ENCODE results near the gene PSMC1.
"Not testable (repeated sequence)": the region's sequence is repeated elsewhere in the genome, so short reads cannot be mapped to it uniquely, and the experiment has no call there.

Gene PSMC1

DNA sequence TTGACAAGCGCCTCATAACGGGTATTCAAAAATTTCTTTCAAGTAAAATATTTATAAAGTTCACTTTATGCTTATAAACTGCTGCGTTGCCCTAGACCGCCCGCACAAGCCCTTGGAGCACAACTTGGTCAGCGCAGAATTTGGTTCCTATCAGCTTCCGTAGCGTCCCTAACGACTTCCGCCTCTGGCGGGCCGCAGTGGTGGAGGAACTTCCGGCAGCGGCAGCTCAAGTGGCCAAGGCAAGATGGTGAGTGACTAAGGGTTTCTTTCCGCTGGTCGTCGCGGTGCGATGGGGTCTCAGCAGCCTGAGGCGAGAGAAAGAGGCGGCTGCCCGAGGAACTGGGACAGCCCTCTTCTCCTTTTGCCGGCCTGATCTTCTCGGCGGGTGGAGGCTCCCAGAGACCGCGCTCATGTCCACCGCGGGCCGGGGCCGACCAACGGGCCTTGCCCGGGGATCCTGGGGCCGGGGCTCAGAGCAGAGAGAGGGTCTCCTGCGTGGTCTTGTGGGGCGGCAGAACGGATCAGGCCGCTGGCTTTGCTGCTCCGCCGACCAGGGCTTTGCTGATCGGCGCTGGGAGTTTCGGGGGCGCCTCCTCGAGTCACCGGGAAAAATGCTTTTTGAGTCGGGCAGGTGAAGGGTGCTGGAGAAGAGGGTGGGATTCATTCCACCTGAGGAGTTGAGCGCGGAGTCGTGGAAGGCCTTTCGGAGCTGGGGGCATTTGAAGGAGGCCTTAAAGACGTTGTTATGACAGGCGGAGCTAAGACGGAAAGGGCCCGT, at the start of gene PSMC1:
TSS of gene PSMC1 (plus strand) at position 200 of the 778 bp plus-strand sequence. CDS start at position 245, 45 bp downstream.
- peak; percentile 98 for DNase-seq

DNA sequence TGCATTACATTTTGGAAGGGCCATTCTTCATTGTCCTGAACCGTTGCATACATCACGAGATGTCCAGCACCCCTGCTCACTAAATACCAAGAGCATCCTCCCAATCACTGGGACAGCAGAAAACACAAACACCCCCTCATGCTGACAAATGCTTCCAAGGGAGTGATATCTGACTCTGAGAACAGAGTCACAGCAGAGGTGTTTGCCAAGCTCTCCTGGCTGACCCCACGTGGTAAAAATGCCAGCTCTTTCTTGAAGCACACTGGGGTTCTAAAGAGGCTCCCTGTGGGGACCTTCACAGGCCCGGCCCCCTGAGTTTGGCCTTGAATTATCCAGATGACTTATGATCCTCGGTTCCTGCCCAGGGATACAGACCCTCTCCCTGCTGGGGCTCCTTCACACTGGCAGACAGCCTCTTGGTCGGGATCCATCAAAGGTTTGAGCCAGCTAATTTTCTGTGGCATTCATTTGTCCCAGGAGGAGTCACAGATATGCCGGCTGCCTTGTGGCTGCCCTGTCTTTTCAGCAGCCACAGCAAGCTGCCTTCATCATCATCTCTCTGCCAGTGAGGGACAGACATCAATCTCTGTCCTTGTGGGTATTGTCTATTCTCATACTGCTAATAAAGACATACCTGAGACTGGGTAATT, 43.1 kb upstream of the PSMC1 start:
- DNase-seq, result no peak

DNA sequence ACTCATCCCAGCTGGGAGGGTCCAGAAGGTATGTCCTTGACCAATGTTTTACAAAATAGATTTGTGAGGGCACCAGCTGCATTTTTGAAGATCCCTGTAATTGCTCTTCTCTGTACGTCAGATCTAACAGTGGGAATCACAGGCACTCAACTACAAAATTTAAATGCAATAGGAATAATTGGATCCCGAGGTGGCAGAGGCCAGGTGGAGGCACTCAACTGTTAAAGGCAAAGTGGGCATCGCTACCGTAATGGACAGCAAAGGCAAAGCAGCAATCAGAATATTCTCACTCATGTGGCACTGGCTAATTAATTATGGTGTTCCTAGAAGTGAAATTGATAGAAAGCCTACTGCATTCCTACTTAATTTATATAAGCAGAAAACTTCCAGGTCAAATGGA, 27.9 kb upstream of the PSMC1 start:
- no peak for DNase-seq

DNA sequence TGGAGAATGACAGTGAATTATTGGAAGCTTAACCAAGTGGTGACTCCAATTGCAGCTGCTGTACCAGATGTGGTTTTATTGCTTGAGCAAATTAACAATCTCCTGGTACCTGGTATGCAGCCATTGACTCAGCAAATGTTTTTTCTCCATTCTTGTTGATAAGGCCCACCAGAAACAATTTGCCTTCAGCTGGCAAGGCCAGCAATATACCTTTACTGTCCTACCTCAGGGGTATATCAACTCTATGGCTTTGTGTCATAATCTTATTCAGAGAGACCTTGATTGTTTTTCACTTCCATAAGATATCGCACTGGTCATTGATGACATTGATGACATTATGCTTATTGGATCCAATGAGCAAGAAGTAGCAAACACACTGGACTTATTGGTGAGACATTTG, 26.4 kb upstream of the PSMC1 start:
- not testable (repeated sequence) for DNase-seq

DNA sequence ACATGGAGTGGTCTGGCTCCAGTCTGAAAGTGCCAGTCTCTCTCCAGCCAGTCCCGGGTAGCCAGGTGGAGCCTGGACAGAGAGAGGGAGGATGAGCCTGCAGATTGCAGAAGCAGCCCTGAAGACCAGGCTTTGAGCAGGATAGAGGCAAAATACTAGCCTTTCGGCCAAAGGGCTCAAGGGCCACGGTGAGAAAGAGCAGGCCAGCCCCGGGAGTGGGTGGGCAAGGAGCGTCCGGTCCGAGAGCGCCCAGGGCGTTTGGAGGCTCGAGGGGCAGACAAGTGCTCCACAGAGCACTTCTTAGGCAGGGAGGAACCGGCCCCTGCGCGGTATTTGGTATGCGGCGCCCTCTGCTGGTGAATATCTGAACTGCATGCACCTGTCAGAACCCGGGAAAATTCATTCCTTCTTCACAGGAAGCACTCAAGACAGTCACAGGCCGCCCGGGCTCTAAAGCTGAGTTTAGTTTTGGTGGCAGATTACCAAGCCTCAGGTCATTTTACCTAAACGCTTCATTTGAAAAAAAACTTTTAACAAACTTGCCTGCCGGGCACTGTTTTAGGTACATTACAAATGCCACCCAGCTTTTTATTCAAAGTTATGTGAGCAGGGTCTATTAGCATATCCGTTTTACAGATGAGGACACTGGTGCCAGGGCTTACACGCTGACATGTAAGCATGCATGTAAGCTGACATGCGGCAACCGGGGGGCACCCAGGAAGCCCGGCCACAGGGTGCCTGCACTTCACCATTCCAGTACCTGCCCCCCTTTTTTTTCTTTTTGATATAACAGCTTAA, 21.0 kb upstream of the PSMC1 start:
- DNase-seq, result peak; percentile 82

DNA sequence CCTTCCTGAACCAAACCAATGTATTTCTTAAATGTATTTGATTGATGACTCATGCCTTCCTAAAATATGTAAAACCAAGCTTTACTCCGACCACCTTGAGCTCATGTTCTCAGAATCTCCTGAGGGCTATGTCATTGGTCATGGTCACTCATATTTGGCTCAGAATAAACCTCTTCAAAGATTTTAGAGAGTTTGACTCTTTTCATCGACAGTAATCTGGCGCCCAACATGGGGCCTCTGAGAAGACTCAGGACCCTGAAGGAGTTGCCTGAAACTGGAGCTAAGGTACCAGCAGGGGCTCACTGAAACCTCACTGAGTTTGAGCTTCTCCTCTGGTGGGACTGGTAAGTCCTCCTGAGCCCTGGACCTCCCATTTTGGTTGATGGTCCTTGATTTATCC, 17.2 kb upstream of the PSMC1 start:
- DNase-seq, result no peak

DNA sequence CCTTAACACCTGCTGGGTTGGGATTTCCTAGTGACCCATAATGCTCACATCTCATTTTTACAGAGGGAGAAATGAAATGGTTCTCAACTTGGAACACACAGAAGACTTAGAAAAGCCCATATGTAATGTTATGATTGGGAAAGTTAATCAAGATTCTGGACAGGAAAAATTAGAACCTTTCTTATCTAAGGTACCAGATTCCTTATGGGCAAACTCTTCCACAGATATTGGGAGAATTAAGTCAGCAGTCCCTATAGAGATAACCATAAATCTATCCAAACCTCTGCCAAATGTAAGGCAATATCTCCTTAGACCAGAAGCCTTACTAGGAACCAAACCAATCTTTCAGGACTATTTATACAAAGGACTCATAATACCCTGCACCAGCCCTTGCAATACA, 13.9 kb upstream of the PSMC1 start:
- no peak for DNase-seq

DNA sequence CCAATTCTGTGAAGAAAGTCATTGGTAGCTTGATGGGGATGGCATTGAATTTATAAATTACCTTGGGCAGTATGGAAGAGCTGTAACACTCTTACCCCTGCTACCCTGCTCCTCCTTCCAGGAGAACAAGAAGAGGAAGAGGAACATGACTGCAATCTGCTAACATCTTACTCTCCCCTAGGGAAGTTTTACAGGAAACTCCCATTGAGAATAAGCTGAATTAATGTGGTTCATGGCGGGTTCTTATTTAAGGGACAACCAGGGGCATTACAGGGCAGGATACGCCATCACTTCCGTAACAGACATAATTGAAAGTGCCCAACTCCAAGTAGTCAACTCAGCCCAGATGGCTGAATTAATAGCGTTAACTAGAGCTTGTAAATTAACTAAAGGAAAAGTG, 9.4 kb upstream of the PSMC1 start:
- no peak for DNase-seq

DNA sequence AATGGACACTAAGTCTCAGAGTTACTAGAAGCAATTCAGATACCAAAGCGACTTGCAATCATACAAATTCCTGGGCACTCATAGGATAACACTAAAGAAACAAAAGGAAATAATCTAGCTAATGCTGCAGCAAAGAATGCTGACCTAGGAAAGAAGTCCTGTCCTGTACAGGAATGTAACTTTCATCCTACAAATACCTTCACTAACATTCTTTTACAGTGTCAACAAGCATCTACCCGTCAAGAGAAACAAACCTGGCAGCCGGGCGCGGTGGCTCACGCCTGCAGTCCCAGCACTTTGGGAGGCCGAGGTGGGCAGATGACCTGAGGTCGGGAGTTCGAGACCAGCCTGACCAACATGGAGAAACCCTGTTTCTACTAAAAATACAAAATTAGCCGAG, 8.9 kb upstream of the PSMC1 start:
- not testable (repeated sequence) for DNase-seq

DNA sequence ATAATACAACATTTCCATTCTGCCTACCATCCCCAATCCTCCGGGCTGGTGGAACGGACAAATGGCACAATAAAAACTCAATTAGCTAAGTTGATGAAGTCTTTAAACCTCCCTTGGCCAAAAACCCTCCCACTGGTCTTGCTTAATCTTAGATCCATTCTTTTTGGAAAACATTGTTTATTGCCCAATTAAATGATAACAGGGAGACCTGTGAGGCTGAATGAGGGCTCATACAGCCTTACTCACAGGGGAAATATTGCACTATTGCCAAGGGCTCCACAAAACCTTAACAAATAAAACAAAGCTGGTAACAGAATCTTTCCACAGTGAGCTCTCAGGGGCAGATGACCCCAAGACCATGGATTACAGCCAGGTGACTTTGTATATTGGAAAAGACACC, 7.8 kb upstream of the PSMC1 start:
- no peak for DNase-seq

DNA sequence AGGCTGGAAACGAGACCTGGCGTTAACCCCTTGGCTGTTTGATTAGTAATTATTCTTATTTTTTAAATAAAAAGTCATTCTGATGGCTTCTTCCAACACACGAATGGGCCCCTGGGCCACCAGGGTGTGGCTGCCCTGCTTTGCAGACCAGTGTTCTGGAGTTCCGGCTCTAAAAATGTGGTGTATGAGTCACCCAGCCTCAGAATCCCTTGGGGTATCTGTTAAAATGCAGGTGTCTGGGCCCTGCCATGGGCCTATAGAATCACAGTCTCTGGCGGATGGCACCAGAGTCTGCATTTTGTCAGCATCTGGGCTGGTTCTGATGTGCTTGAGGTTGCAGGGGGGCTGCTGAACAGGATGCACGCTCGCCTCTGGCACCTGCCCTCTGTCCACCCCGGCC, 2.5 kb upstream of the PSMC1 start:
- DNase-seq, result no peak

DNA sequence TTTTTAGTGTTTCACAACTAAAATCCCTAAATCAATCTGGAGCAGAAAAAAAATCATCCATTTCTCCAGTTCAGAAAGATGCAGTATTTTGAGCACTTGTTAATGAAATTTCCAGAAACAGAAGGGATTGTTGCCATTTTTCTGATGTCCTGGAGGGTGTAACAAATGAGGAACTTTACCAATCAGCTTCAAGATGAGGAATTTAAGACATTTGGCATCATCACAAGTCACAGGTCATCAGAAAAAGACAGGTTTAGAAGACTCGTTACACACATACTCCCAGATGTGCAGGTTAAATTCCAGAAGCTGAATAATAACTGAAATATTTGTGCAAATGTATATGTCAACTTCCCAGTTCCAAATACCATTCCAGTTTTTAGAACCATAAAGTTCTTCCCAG, 482 bp upstream of the PSMC1 start:
- DNase-seq, result no peak

DNA sequence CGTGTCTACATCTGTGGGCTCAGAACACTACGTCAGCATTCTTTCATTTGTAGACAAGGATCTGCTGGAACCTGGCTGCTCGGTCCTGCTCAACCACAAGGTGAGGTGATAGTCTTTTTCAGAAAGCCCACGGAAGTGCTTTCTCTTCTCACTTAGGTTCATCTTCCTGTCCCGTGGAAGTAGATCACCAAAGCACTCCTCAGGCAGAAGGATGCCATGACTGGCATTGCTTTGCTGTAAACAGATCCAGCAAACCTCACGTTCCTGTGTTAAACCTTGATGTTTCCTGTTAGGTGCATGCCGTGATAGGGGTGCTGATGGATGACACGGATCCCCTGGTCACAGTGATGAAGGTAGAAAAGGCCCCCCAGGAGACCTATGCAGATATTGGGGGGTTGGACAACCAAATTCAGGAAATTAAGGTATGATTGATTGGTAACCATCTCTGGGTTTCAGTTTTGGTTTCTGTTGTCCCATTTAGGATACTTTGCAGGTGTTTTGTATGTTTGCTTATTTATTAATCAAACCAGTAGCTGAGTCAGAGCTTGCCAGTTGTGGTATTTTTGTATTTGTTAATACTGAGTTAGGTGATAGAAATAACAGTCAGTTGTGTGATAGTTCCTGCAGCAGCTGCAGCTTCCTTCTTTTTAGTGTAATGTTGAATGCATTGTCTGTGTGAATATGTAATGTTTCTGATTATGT, 7.5 kb downstream of the PSMC1 start:
- no peak for DNase-seq

DNA sequence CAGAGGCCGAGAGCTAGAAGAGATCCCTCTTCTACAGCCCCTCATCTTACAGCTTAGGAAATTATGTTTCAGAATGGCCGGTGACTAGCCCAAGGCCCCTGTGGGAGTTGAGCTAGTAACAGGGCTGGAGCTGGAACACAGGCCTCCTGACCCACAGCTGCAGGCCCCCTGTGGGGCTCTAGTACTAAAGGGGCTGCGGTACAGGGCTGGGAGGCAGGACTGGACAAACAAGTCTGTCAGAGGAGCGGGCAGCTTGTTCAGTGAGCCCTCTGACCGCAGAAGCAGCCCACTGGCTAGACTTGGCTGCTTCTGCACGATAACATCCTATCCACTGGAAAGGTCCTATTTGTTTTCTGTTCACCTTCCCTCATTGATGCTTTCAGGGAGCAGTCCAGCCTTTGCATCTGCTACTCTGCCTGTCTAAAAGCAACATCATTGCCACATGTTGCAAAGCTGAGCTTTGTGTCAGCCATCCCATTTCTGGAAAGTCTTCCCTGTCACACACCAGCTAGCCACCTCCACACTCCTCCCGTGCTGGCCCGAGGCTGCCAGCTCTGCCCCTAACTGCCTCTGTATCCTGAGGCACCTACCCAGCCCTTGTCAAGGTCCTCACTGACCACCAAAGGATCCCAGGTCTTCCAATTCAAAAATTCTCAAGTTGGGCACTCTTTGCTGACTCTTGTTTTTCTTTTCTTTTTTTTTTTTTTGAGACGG, 10.2 kb downstream of the PSMC1 start:
- DNase-seq, result no peak

DNA sequence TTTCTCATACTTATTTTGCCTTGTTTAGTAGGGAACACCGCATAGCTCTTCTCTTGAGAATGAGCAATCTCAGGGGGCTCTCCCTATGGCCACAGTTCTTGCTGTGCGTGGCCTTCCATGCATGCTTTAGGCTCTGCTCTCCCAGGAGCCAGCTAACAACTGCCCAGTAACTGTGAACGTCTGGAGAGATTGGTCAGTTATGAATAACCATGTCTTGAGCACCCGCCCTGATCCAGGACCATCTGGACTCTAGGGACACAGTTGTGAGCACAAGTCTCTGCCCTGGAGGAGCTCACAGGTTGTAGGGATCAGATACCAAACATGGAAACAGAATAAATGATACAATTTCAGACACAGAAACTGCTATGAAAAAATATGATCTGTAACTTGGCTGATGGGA, 12.1 kb downstream of the PSMC1 start:
- DNase-seq, result no peak

DNA sequence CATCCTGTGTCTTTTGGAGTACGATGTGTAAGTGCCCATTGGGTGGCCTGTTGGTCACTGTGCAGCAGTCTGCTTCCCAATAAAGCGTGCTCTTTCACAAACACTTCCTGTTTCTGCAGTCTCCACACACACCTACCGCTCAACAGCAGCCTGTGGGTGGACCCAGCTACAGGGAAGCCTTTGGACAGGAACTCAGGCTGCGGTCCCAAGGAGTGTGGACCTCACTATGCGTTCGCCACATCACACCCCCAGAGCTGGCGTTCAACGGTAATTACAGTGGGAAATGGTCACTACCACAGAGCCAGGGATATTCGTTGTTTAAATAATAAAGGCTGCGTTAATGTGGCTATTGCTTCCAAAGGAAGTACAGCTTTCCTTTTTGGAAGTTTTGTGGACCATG, 16.2 kb downstream of the PSMC1 start:
- DNase-seq, result no peak

DNA sequence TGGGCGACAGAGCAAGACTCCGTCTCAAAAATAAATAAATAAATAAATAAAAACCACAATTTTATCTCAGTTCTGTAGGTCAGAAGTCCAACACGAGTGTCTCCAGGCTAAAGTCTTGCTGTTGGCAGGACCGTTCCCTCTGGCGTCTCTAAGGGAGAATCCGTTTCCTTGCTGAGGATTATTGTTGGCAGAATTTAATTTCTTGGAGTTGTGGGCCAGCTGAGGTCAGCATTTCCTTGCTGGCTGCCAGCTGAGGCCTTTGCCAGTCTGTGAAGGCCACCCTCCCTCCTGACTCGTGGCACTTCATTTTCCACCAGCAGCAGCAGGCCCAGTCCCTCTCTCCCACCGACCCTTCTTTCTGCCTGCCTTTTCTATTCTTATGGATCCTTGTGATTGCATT, 17.2 kb downstream of the PSMC1 start:
- no peak for DNase-seq

DNA sequence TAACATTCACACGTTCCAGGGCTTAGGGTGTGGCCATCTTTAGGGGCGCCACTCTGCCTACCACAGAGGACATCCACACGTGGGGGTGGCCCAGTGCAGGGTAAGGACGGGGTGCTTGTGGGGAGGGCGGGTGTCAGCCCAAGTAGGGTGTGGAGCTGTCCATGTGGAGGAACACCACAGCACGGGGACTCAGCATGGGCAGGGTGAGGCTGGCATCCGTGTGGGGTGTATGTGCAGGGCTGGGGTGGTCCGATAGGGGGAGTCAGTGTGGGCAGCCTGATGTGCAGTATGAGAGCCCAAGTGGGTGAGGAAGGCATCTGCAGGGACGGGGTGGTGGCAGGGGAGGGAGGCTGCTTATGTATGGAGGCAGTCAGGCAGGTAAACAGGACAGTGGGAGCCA, 17.7 kb downstream of the PSMC1 start:
- no peak for DNase-seq

DNA sequence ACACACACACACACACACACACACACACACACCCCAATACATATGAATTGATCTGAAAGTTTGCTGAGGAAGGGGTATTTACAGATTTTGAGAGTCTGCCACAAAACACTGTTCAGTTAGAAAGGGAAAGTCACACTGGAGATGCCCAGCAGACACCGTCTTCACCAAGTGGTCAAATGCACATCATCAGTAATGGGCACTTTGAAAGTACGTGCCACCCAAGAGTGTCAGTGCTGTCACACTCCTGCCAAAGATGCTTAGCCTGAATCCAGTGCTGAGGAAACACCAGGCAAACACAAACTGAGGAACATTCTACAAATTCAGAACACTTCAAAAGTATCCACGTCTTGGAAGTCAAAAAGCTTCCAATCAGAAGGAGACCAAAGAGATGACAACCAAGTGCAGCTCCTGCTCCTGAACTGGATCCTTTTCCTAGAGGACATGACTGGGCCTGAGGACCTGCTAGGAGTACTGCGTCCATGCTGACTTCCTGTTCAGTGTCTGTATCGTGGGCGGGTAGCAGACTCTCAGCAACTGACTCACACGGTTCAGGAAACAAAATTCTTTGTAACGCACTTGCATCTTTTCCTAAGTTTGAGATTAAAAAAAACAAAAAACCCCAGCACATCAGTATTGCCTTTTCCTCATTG, 18.6 kb downstream of the PSMC1 start:
- no peak for DNase-seq

DNA sequence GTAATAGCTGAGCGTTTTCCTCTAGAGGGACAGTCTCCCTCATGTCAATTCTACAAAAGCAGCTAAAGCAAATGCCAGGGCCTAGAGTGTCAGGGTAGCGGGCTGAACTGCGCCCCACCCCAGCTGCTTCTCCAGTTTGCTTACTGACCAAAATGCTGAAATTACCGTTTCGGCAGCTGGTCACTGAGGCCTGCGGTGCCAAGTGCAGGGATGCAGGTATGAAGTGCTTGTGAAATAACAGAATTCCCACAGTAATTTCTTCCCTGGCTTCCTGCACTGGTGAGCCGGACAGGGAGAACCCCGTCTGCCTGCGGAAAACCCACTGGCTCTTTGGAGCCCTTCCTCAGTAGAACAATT, 19.1 kb downstream of the PSMC1 start:
- no peak for DNase-seq

DNA sequence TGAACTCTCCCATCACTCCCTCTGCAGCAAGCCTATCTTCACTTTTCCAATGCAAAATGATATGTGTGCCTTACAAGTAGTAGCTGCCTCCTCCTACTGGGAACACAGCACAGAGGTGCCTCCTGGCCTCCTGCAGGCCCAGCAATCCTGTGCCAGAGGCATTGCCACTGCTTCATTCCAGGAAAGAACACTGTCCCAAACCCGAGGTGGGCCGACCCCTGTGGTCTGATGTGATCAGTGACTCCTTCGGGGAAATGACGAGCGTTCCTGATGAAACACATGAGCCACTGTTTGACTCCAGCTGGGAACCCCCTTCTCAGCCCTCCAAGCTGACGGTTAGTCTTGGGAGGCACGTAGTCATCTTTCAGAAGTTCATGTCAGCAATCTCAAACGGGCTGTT, 19.5 kb downstream of the PSMC1 start:
- no peak for DNase-seq
